GM20000 (cell line): Measurements from ENCODE around the gene FLCN.

Source experiments
- DNase-seq: peaks from one replicate; pipeline ENCODE4 v3.0.0; 2012; ENCODE audit warnings: low spot score
- TF ChIP-seq, protein P1 (sequence below): IDR thresholded peaks from 2 replicates; pipeline ENCODE4 v1.5.1; 2012; ENCODE audit warnings: mild to moderate bottlenecking, control low read depth; ENCODE audit errors: extremely low read depth, missing control alignments

FLCN gene

DNA sequence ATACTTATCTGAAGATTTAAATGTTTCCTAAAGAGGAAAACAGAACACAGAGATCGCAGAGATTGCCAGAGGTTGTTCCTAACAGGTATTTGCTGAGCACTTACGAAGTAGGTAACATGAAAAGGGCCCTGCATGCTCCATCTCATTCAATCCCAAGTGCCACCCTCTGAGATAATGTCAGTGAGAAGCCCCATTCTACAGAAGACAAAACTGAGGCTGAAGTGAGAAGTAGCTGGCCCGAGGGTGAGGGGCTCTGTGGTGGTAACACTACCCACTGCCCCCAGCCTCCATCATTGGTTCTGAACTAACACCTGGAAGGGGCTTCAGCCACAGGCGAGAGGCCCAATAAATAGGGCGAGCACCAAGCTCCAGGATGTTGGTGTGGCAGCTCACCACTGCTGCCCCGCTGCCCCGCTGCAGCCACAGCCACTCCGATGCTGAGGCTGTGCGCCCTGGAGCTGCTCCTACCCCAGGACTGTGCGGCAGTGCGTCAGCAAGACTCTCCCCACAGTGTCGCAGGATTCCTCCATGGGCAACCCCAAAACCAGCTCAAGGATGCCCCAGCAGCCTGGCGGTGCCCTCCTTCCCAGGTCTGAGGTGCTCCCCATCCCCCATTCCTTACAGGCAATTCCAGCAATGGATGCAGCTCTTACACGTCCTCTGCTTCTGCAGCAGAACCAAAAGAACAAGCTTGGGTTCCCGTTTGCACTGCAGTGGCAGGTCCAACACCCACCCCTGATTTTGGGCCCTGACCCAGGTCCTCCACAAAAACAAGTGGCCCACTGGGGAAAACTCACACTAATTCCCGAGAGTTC lies 10.3 kb downstream of the FLCN start:
- DNase-seq: no peak
- TF ChIP-seq, protein P1, sequence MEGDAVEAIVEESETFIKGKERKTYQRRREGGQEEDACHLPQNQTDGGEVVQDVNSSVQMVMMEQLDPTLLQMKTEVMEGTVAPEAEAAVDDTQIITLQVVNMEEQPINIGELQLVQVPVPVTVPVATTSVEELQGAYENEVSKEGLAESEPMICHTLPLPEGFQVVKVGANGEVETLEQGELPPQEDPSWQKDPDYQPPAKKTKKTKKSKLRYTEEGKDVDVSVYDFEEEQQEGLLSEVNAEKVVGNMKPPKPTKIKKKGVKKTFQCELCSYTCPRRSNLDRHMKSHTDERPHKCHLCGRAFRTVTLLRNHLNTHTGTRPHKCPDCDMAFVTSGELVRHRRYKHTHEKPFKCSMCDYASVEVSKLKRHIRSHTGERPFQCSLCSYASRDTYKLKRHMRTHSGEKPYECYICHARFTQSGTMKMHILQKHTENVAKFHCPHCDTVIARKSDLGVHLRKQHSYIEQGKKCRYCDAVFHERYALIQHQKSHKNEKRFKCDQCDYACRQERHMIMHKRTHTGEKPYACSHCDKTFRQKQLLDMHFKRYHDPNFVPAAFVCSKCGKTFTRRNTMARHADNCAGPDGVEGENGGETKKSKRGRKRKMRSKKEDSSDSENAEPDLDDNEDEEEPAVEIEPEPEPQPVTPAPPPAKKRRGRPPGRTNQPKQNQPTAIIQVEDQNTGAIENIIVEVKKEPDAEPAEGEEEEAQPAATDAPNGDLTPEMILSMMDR: no peak

GRCh38 chr17:17225901-17226300 lies 11.1 kb downstream of the FLCN start:
- TF ChIP-seq, protein P1: no peak
- no peak for DNase-seq

- TF ChIP-seq, protein P1: no peak
- no peak for DNase-seq
These were observed 12.8 kb downstream of the FLCN start for GRCh38 chr17:17224137-17224536.

- no peak for DNase-seq
These were observed 13.2 kb downstream of the FLCN start for GRCh38 chr17:17223736-17224135.

GRCh38 chr17:17221329-17221728 lies 15.6 kb downstream of the FLCN start:
- DNase-seq: no peak
- TF ChIP-seq, protein P1: no peak

More at GRCh38 chr17:17223736-17224135, 13.2 kb downstream of the FLCN start:
- TF ChIP-seq, protein P1: no peak

- TF ChIP-seq, protein P1: no peak
- no peak for DNase-seq
These were observed 16.4 kb downstream of the FLCN start for GRCh38 chr17:17220529-17220928.

GRCh38 chr17:17217995-17218394 lies 19.0 kb downstream of the FLCN start:
- DNase-seq: no peak
- TF ChIP-seq, protein P1: no peak
